Measurements from ENCODE around the gene SAP30L. TPM values are rescaled to one million over a fixed set of nuclear protein-coding genes. Genes with fewer than 3 reads are reported as not detected.
A peak's percentile ranks its signal among the peaks of the same experiment; 100 is the strongest.

The SAP30L gene
- total and polyA plus RNA-seq, 2 experiments from 2014 or later, result 21.4 to 29.3 TPM

DNA sequence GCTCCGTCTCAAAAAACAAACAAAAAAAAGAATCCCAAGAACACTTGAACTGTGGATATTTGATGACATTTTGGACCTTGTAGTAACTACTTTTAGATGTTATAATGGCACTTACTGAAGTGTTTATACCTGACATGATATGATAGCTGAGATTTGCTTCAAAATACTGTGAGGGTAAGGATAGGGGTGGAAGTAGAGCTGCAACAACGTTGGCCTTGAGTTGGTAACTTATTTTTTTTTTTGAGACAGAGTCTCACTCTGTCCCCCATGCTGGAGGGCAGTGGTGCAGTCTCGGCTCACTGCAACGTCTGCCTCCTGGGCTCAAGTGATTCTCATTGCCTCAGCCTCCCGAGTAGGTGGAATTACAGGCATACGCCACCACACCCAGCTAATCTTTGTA lies 30.7 kb upstream of the SAP30L start:
- no peaks in the 10 kb centered on the region for H3K9me2 ChIP-seq (ENCODE audit: insufficient read depth)
- H2AFZ ChIP-seq, result no peak overlapping the region
- no peak overlapping the region for H3K4me3 Mint-ChIP-seq
- no peak for TF ChIP-seq STAT1 (IDR thresholded peaks at IDR 0.05; ENCODE audit: unreplicated experiment)
- TF ChIP-seq, protein P1, sequence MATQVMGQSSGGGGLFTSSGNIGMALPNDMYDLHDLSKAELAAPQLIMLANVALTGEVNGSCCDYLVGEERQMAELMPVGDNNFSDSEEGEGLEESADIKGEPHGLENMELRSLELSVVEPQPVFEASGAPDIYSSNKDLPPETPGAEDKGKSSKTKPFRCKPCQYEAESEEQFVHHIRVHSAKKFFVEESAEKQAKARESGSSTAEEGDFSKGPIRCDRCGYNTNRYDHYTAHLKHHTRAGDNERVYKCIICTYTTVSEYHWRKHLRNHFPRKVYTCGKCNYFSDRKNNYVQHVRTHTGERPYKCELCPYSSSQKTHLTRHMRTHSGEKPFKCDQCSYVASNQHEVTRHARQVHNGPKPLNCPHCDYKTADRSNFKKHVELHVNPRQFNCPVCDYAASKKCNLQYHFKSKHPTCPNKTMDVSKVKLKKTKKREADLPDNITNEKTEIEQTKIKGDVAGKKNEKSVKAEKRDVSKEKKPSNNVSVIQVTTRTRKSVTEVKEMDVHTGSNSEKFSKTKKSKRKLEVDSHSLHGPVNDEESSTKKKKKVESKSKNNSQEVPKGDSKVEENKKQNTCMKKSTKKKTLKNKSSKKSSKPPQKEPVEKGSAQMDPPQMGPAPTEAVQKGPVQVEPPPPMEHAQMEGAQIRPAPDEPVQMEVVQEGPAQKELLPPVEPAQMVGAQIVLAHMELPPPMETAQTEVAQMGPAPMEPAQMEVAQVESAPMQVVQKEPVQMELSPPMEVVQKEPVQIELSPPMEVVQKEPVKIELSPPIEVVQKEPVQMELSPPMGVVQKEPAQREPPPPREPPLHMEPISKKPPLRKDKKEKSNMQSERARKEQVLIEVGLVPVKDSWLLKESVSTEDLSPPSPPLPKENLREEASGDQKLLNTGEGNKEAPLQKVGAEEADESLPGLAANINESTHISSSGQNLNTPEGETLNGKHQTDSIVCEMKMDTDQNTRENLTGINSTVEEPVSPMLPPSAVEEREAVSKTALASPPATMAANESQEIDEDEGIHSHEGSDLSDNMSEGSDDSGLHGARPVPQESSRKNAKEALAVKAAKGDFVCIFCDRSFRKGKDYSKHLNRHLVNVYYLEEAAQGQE (IDR thresholded peaks at IDR 0.05; ENCODE audit: unreplicated experiment), result no peak
- H3K27ac ChIP-seq (ENCODE audit: low read depth), result no peak overlapping the region
- no peaks in the 10 kb centered on the region for H3K36me3 Mint-ChIP-seq (ENCODE audit: low read depth)
- no peak overlapping the region for H3K4me3 ChIP-seq
- H3K4me1 Mint-ChIP-seq, result peaks cover 16% of the 10 kb centered on the region
- H3K4me2 ChIP-seq, result no peak overlapping the region
- H3K27me3 Mint-ChIP-seq (ENCODE audit: insufficient read depth, low read depth, poor library complexity), result peaks cover 4% of the 10 kb centered on the region
- H3K27me3 ChIP-seq (ENCODE audit: insufficient read depth), result no peaks in the 10 kb centered on the region
- H3K27ac Mint-ChIP-seq, result no peak overlapping the region
- H4K20me1 ChIP-seq (replicated peaks; ENCODE audit: insufficient read depth), result no peaks in the 10 kb centered on the region
- ATAC-seq (no peak), DNase-seq (ENCODE audit: low spot score) (no peak)
- H3K4me1 ChIP-seq (ENCODE audit: insufficient read depth), result 0 out of 2 replicates have a peak, but pooled peaks cover 7% of the 10 kb centered on the region
- no peaks in the 10 kb centered on the region for H3K36me3 ChIP-seq (ENCODE audit: insufficient read depth)
- no peaks in the 10 kb centered on the region for H3F3A ChIP-seq (replicated peaks; ENCODE audit: low read depth)
- no peaks in the 10 kb centered on the region for H3K9me3 Mint-ChIP-seq
- H3K79me2 ChIP-seq (replicated peaks; ENCODE audit: insufficient read depth), result no peaks in the 10 kb centered on the region

DNA sequence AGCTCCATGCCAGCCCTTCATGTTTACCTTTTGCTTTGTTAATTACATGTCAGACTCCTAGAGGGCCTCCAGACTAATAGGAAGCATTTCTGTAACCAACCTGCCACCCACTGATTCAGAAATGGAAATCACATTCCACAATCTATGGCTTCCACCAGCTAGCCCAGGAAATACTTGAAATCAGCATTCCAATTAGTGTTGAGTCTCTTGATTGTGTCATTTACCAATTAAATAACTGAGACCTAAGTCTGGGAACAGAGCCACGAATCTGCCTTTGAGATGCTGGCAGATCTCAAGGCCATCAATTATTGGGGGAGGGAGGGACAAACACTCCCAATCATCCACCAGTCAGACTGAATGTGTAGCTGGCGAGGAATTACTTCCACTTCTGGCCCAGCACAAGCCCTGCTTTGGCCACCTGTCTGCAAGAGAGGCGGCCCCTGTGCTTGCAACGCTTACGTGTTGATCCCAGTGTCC lies 27.4 kb upstream of the SAP30L start:
- no peaks in the 10 kb centered on the region for H3F3A ChIP-seq (replicated peaks; ENCODE audit: low read depth)
- H3K4me3 ChIP-seq, result no peak overlapping the region
- H3K36me3 ChIP-seq (ENCODE audit: insufficient read depth), result no peaks in the 10 kb centered on the region
- peaks cover 5% of the 10 kb centered on the region; the same call in 1 of the 3 replicates for H3K9me3 Mint-ChIP-seq
- H3K4me1 Mint-ChIP-seq, result peaks cover 16% of the 10 kb centered on the region
- DNase-seq (ENCODE audit: low spot score) (peak; percentile 17), ATAC-seq (no peak)
- no peak overlapping the region for H2AFZ ChIP-seq
- H3K27me3 ChIP-seq (ENCODE audit: insufficient read depth), result no peaks in the 10 kb centered on the region
- no peak overlapping the region for H3K4me2 ChIP-seq
- H3K27ac Mint-ChIP-seq, result peak overlapping the region; percentile 20; the same call in 1 of the 2 replicates
- H3K27me3 Mint-ChIP-seq (ENCODE audit: insufficient read depth, low read depth, poor library complexity), result peaks cover 7% of the 10 kb centered on the region
- H3K27ac ChIP-seq (ENCODE audit: low read depth), result no peak overlapping the region
- no peaks in the 10 kb centered on the region for H3K36me3 Mint-ChIP-seq (ENCODE audit: low read depth)
- no peaks in the 10 kb centered on the region; the same call in 1 of the 2 replicates for H4K20me1 ChIP-seq (replicated peaks; ENCODE audit: insufficient read depth)
- H3K79me2 ChIP-seq (replicated peaks; ENCODE audit: insufficient read depth), result no peaks in the 10 kb centered on the region
- H3K4me1 ChIP-seq (ENCODE audit: insufficient read depth), result 0 out of 2 replicates have a peak, but pooled peaks cover 7% of the 10 kb centered on the region
- H3K4me3 Mint-ChIP-seq, result no peak overlapping the region
- no peaks in the 10 kb centered on the region for H3K9me2 ChIP-seq (ENCODE audit: insufficient read depth)
- TF ChIP-seq, protein P2, sequence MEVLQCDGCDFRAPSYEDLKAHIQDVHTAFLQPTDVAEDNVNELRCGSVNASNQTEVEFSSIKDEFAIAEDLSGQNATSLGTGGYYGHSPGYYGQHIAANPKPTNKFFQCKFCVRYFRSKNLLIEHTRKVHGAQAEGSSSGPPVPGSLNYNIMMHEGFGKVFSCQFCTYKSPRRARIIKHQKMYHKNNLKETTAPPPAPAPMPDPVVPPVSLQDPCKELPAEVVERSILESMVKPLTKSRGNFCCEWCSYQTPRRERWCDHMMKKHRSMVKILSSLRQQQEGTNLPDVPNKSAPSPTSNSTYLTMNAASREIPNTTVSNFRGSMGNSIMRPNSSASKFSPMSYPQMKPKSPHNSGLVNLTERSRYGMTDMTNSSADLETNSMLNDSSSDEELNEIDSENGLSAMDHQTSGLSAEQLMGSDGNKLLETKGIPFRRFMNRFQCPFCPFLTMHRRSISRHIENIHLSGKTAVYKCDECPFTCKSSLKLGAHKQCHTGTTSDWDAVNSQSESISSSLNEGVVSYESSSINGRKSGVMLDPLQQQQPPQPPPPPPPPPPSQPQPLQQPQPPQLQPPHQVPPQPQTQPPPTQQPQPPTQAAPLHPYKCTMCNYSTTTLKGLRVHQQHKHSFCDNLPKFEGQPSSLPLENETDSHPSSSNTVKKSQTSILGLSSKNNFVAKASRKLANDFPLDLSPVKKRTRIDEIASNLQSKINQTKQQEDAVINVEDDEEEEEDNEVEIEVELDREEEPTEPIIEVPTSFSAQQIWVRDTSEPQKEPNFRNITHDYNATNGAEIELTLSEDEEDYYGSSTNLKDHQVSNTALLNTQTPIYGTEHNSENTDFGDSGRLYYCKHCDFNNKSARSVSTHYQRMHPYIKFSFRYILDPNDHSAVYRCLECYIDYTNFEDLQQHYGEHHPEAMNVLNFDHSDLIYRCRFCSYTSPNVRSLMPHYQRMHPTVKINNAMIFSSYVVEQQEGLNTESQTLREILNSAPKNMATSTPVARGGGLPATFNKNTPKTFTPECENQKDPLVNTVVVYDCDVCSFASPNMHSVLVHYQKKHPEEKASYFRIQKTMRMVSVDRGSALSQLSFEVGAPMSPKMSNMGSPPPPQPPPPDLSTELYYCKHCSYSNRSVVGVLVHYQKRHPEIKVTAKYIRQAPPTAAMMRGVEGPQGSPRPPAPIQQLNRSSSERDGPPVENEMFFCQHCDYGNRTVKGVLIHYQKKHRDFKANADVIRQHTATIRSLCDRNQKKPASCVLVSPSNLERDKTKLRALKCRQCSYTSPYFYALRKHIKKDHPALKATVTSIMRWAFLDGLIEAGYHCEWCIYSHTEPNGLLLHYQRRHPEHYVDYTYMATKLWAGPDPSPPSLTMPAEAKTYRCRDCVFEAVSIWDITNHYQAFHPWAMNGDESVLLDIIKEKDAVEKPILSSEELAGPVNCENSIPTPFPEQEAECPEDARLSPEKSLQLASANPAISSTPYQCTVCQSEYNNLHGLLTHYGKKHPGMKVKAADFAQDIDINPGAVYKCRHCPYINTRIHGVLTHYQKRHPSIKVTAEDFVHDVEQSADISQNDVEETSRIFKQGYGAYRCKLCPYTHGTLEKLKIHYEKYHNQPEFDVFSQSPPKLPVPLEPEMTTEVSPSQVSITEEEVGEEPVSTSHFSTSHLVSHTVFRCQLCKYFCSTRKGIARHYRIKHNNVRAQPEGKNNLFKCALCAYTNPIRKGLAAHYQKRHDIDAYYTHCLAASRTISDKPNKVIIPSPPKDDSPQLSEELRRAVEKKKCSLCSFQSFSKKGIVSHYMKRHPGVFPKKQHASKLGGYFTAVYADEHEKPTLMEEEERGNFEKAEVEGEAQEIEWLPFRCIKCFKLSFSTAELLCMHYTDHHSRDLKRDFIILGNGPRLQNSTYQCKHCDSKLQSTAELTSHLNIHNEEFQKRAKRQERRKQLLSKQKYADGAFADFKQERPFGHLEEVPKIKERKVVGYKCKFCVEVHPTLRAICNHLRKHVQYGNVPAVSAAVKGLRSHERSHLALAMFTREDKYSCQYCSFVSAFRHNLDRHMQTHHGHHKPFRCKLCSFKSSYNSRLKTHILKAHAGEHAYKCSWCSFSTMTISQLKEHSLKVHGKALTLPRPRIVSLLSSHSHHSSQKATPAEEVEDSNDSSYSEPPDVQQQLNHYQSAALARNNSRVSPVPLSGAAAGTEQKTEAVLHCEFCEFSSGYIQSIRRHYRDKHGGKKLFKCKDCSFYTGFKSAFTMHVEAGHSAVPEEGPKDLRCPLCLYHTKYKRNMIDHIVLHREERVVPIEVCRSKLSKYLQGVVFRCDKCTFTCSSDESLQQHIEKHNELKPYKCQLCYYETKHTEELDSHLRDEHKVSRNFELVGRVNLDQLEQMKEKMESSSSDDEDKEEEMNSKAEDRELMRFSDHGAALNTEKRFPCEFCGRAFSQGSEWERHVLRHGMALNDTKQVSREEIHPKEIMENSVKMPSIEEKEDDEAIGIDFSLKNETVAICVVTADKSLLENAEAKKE (CRISPR knock-in tag; IDR thresholded peaks at IDR 0.05), result no peak
- TF ChIP-seq, protein P3, sequence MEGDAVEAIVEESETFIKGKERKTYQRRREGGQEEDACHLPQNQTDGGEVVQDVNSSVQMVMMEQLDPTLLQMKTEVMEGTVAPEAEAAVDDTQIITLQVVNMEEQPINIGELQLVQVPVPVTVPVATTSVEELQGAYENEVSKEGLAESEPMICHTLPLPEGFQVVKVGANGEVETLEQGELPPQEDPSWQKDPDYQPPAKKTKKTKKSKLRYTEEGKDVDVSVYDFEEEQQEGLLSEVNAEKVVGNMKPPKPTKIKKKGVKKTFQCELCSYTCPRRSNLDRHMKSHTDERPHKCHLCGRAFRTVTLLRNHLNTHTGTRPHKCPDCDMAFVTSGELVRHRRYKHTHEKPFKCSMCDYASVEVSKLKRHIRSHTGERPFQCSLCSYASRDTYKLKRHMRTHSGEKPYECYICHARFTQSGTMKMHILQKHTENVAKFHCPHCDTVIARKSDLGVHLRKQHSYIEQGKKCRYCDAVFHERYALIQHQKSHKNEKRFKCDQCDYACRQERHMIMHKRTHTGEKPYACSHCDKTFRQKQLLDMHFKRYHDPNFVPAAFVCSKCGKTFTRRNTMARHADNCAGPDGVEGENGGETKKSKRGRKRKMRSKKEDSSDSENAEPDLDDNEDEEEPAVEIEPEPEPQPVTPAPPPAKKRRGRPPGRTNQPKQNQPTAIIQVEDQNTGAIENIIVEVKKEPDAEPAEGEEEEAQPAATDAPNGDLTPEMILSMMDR (conservative IDR thresholded peaks at IDR 0.05; ENCODE audit: low read depth in 2 of 2), result no peak
- no peak for TF ChIP-seq EZH2 (IDR thresholded peaks at IDR 0.05; ENCODE audit: low read depth, unreplicated experiment)
- no peak for TF ChIP-seq STAT1 (IDR thresholded peaks at IDR 0.05; ENCODE audit: unreplicated experiment)
- TF ChIP-seq POLR2AphosphoS5 (IDR thresholded peaks at IDR 0.05; ENCODE audit: low read depth), result no peak
- TF ChIP-seq, protein P4, sequence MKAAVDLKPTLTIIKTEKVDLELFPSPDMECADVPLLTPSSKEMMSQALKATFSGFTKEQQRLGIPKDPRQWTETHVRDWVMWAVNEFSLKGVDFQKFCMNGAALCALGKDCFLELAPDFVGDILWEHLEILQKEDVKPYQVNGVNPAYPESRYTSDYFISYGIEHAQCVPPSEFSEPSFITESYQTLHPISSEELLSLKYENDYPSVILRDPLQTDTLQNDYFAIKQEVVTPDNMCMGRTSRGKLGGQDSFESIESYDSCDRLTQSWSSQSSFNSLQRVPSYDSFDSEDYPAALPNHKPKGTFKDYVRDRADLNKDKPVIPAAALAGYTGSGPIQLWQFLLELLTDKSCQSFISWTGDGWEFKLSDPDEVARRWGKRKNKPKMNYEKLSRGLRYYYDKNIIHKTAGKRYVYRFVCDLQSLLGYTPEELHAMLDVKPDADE (IDR thresholded peaks at IDR 0.05), result no peak
- TF ChIP-seq ZNF114 (CRISPR knock-in tag; IDR thresholded peaks at IDR 0.05), result no peak
- no peak for TF ChIP-seq CREB1 (CRISPR knock-in tag; IDR thresholded peaks at IDR 0.05; ENCODE audit: low read depth)
